HCT116 (cell line): Measurements from ENCODE around the gene UNC79. TPM values are rescaled to one million over a fixed set of nuclear protein-coding genes. Genes with fewer than 3 reads are reported as not detected.

Experiments
- ATAC-seq: fragments of 200-7000 bp; cut with Tn5 transposase; 2 replicates; pipeline ENCODE4 v1.9.1; 2020; ENCODE audit warnings: mild to moderate bottlenecking, moderate library complexity
- BruUV-seq: library from RNA; stranded (reverse); fragments of 400-500 nt; replicated peaks from 2 replicates; lab custom pipeline; 2021; lab: Mats Ljungman, UMichigan
- CTCF ChIA-PET: fragments of 300-600 bp; sonication (Branson Sonifier 250); formaldehyde crosslinking; loops from one replicate; lab custom pipeline; 2021; ENCODE audit warnings: antibody characterized with exemption; lab: Charles Lee
- POLR2A ChIA-PET: fragments of 300-600, 350-600 bp; sonication (Branson Sonifier 250); formaldehyde crosslinking; loops from one replicate; lab custom pipeline; 2021; ENCODE audit warnings: antibody characterized with exemption; lab: Charles Lee
- RAD21 ChIA-PET, 2 experiments: fragments of 300-600 bp; sonication (Branson Sonifier 250); formaldehyde crosslinking; loops; one replicate each; lab custom pipeline; 2023; ENCODE audit warnings: low total read pairs in 2 of 2; ENCODE audit not compliant: uncharacterized antibody in 2 of 2, unreplicated experiment in 2 of 2, low non-redundant PET in 1 of 2; lab: Charles Lee
- DNase-seq: peaks from one replicate; pipeline ENCODE4 v3.0.0-alpha.2; 2010; ENCODE audit warnings: low read depth, low spot score
- H2AFZ ChIP-seq: fragments of 200-600 bp; shearing (Covaris generic), sonication (generic); 2 replicates; pipeline ENCODE4 v1.6.1; 2017; ENCODE audit warnings: low read depth, mixed run types, mixed read lengths, antibody characterized with exemption, low read length; ENCODE audit not compliant: poor library complexity, severe bottlenecking
- H3K27ac ChIP-seq: 2 replicates; pipeline ENCODE4 v1.5.1; 2012; ENCODE audit warnings: low read depth, low read length
- H3K27me3 ChIP-seq: fragments of 200-600 bp; sonication (generic); 2 replicates; pipeline ENCODE4 v1.6.1; 2016; ENCODE audit warnings: mixed run types, low read length, mixed read lengths; ENCODE audit not compliant: insufficient read depth
- H3K36me3 ChIP-seq, 2 experiments: fragments of 200-500 bp in 1 of 2; fragments of 200-600 bp in 1 of 2; sonication (Bioruptor generic) in 1 of 2; sonication (generic) in 1 of 2; 2 replicates each; pipeline versions ENCODE4 v1.5.1 to v1.6.1; 2014 to 2016; ENCODE audit warnings: low read length in 2 of 2, inconsistent platforms in 1 of 2, mixed read lengths in 1 of 2, mixed run types in 1 of 2; ENCODE audit not compliant: insufficient read depth in 2 of 2, control insufficient read depth in 1 of 2
- H3K4me1 ChIP-seq, 2 experiments: fragments of 200-600 bp in 1 of 2; sonication (generic) in 1 of 2; 2 replicates each; pipeline versions ENCODE4 v1.5.1 to v1.6.1; 2012 to 2017; ENCODE audit warnings: low read length in 2 of 2, inconsistent platforms in 1 of 2, mild to moderate bottlenecking in 1 of 2, mixed read lengths in 1 of 2, mixed run types in 1 of 2, moderate library complexity in 1 of 2; ENCODE audit not compliant: insufficient read depth in 2 of 2, control insufficient read depth in 1 of 2
- H3K4me2 ChIP-seq: fragments of 200-600 bp; sonication (generic); 2 replicates; pipeline ENCODE4 v1.6.1; 2017; ENCODE audit warnings: mixed run types, low read length, mixed read lengths
- H3K4me3 ChIP-seq, 2 experiments: fragments of 200-600 bp in 1 of 2; sonication (generic) in 1 of 2; replicated peaks in 1 of 2; 2 replicates each; pipeline ENCODE4 v1.5.1; 2011 to 2016; ENCODE audit warnings: low read length in 2 of 2, control low read depth in 1 of 2, low read depth in 1 of 2, mild to moderate bottlenecking in 1 of 2, mixed read lengths in 1 of 2, mixed run types in 1 of 2
- H3K79me2 ChIP-seq: fragments of 200-600 bp; sonication (generic); 2 replicates; pipeline ENCODE4 v1.6.1; 2017; ENCODE audit warnings: mild to moderate bottlenecking, mixed run types, low read length, moderate library complexity, mixed read lengths; ENCODE audit not compliant: insufficient read depth
- H3K9ac ChIP-seq: fragments of 200-600 bp; sonication (generic); 2 replicates; pipeline ENCODE4 v1.6.1; 2016; ENCODE audit warnings: low read length, mixed read lengths
- H3K9me2 ChIP-seq: fragments of 200-600 bp; sonication (generic), shearing (Covaris generic); 2 replicates; pipeline ENCODE4 v1.6.1; 2017; ENCODE audit warnings: mixed run types, mild to moderate bottlenecking, moderate library complexity; ENCODE audit not compliant: insufficient read depth
- H3K9me3 ChIP-seq, 2 experiments: fragments of 200-500 bp in 1 of 2; fragments of 200-600 bp in 1 of 2; sonication (Bioruptor generic) in 1 of 2; sonication (generic) in 1 of 2; 2 replicates each; pipeline ENCODE4 v1.6.1; 2014 to 2017; ENCODE audit warnings: low read length in 2 of 2, mixed read lengths in 2 of 2, inconsistent platforms in 1 of 2, low read depth in 1 of 2, mild to moderate bottlenecking in 1 of 2, mixed run types in 1 of 2, moderate library complexity in 1 of 2; ENCODE audit not compliant: control insufficient read depth in 1 of 2, insufficient read depth in 1 of 2
- H4K20me1 ChIP-seq: fragments of 200-600 bp; sonication (generic), shearing (Covaris generic); 2 replicates; pipeline ENCODE4 v1.6.1; 2017; ENCODE audit warnings: mixed run types, mild to moderate bottlenecking, moderate library complexity; ENCODE audit not compliant: insufficient read depth
- CBX3 ChIP-seq: IDR thresholded peaks from 2 replicates; pipeline ENCODE4 v1.6.1; 2012; ENCODE audit warnings: low read depth
- CEBPB ChIP-seq: IDR thresholded peaks from 2 replicates; pipeline ENCODE4 v1.6.1; 2012; ENCODE audit warnings: low read depth
- CTCF ChIP-seq, 3 experiments: fragments of 200-600 bp in 1 of 3; sonication (generic) in 1 of 3; IDR thresholded peaks in 2 of 3; conservative IDR thresholded peaks in 1 of 3; 2 replicates each; pipeline ENCODE4 v1.5.1; 2012 to 2017; ENCODE audit warnings: low read depth in 2 of 3, low read length in 2 of 3, antibody characterized with exemption in 1 of 3, borderline replicate concordance in 1 of 3, control low read depth in 1 of 3, mild to moderate bottlenecking in 1 of 3, mixed read lengths in 1 of 3, mixed run types in 1 of 3, moderate library complexity in 1 of 3; ENCODE audit not compliant: insufficient read depth in 1 of 3
- EGR1 ChIP-seq: IDR thresholded peaks from 2 replicates; pipeline ENCODE4 v1.6.1; 2012; ENCODE audit warnings: low read depth
- EZH2 ChIP-seq: fragments of 200-600 bp; sonication (generic); IDR thresholded peaks from 2 replicates; pipeline ENCODE4 v1.6.1; 2017; ENCODE audit warnings: antibody characterized with exemption, mixed run types
- EZH2phosphoT487 ChIP-seq: fragments of 200-600 bp; IDR thresholded peaks from 2 replicates; pipeline ENCODE4 v1.6.1; 2018; ENCODE audit warnings: antibody characterized with exemption, borderline replicate concordance
- MAX ChIP-seq: IDR thresholded peaks from 2 replicates; pipeline ENCODE4 v1.6.1; 2012
- POLR2A ChIP-seq: IDR thresholded peaks from 2 replicates; pipeline ENCODE4 v1.7.0; 2011; ENCODE audit warnings: borderline replicate concordance; ENCODE audit not compliant: insufficient read depth, insufficient read length; ENCODE audit errors: extremely low read depth
- SP1 ChIP-seq: IDR thresholded peaks from 2 replicates; pipeline ENCODE4 v1.6.1; 2012; ENCODE audit warnings: low read depth
- TCF7L2 ChIP-seq: IDR thresholded peaks from 2 replicates; pipeline ENCODE4 v1.7.0; 2011; ENCODE audit warnings: borderline replicate concordance, inconsistent platforms; ENCODE audit not compliant: insufficient read depth, insufficient read length; ENCODE audit errors: extremely low read depth
- YY1 ChIP-seq: IDR thresholded peaks from 2 replicates; pipeline ENCODE4 v1.6.1; 2011; ENCODE audit warnings: low read length, low read depth, moderate library complexity, mild to moderate bottlenecking; ENCODE audit not compliant: insufficient replicate concordance; ENCODE audit errors: extremely low read depth
- ZFX ChIP-seq: fragments of 450-650 bp; IDR thresholded peaks from 2 replicates; pipeline ENCODE4 v1.6.1; 2017
- ZNF274 ChIP-seq: fragments of 200-500 bp; sonication (Bioruptor generic); IDR thresholded peaks from 2 replicates; pipeline ENCODE4 v1.6.1; 2014; ENCODE audit warnings: mild to moderate bottlenecking, low read depth, low read length, inconsistent platforms
- intact Hi-C: fragments of 100-400 bp; cut with micrococcal nuclease; formaldehyde crosslinking; loops from 2 replicates; pipeline ENCODE4 v1.10.0; 2022
- total RNA-seq: library from RNA; stranded (reverse); gene quantifications from one replicate; pipeline ENCODE4 v1.2.1, GENCODE V29; 2021; ENCODE audit not compliant: unreplicated experiment
- TF ChIP-seq, protein P1 (sequence below): IDR thresholded peaks from 2 replicates; pipeline ENCODE4 v1.6.1; 2012
- TF ChIP-seq, protein P2 (sequence below): IDR thresholded peaks from 2 replicates; pipeline ENCODE4 v1.6.1; 2012; ENCODE audit warnings: low read depth

The UNC79 gene
- total RNA-seq, 1 experiment from 2014 or later = 0.10 TPM

DNA sequence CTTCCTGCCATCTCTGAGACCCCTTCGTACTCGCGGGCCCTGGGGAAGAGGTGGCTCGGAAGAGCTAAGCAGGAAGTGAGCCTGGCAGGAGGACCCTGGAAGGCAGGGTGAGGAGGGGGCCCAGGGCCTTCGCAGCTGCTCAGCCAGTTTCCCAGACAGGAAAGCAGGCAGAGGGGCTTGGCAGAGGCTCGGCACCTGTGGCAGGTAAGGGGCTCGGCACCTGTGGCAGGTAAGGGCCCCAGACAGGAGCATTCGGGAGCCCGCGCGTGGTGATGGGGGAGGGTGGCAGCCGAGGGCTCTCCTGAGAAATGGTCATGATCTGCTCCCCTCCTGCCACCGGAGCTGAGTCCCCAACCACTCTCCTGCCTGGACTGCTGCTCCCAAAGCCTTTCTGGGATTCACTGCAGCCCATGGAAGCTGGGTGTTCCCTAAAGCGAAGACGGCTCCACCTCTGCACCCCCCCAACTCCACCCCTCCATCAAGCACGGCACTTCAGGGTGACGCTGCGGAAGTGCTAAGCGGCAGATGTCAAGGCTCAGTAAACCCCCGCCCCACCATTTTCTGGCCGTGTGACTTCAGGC is 294.4 kb downstream of the UNC79 start:
- no peak for ATAC-seq
- POLR2A ChIA-PET = no interaction called here
- Histone ChIP-seq H3K9me3 (no peaks in the 10 kb centered on the region), H3K4me3 (no peak overlapping the region), H2AFZ (no peak overlapping the region), H3K27me3 (no peaks in the 10 kb centered on the region)
- TF ChIP-seq EGR1 (no peak), MAX (no peak), EZH2phosphoT487 (no peak), YY1 (no peak)
- TF ChIP-seq, all 23 proteins: peak for 0
- RAD21 ChIA-PET = interaction anchor here in 1 of 2 experiments (0.6 kb wide), 1 partner anchor 179 kb away, joined by 3 read pairs; no protein-coding TSS in a partner anchor
- DNase-seq = no peak
- no peaks in the 10 kb centered on the region for H4K20me1 ChIP-seq
- CTCF ChIA-PET = no interaction called here
- BruUV-seq = no TSS peak
- no peak overlapping the region for H3K27ac ChIP-seq
- no peak overlapping the region for H3K9ac ChIP-seq
- no peaks in the 10 kb centered on the region for H3K79me2 ChIP-seq
- no peaks in the 10 kb centered on the region for H3K36me3 ChIP-seq
- intact Hi-C loops = no loop called here
- H3K4me1 ChIP-seq = peaks cover 2 to 10% of the 10 kb centered on the region in 2 experiments; a peak in 3 of 4 replicates
- H3K9me2 ChIP-seq = no peaks in the 10 kb centered on the region
- no peak overlapping the region for H3K4me2 ChIP-seq

DNA sequence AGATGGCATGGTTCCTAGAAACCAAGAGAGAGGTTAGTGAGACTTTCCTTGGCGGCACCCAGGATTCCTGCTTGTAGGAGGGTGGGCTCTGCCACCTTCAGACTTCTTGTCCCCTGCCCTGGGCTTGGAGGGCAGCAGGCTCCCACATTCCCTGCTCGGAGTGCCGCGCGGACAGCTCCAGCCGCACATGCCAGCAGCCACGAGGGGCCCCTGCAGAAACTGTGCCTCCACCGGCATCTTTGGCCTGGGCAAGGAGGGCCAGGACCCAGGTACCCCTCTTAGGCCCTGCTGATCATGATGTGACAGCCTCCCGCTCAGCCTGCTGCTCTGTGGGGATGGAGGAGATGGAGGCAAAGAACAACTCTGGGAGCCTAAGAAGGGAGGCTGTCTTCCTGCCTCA is 295.3 kb downstream of the UNC79 start:
- DNase-seq (no peak), ATAC-seq (no peak)
- no peak overlapping the region for H3K9ac ChIP-seq
- no peaks in the 10 kb centered on the region for H3K79me2 ChIP-seq
- no peaks in the 10 kb centered on the region for H3K9me3 ChIP-seq
- no TSS peak for BruUV-seq
- H3K27me3 ChIP-seq = no peaks in the 10 kb centered on the region
- H3K4me3 ChIP-seq = no peak overlapping the region
- H4K20me1 ChIP-seq = no peaks in the 10 kb centered on the region
- H3K27ac ChIP-seq = no peak overlapping the region
- no peaks in the 10 kb centered on the region for H3K9me2 ChIP-seq
- peaks cover 4 to 17% of the 10 kb centered on the region in 2 experiments for H3K4me1 ChIP-seq
- H3K4me2 ChIP-seq = no peak overlapping the region
- CTCF ChIA-PET = no interaction called here
- intact Hi-C loops = no loop called here
- no peaks in the 10 kb centered on the region for H3K36me3 ChIP-seq
- RAD21 ChIA-PET = no interaction called here
- POLR2A ChIA-PET = no interaction called here
- no peak overlapping the region for H2AFZ ChIP-seq
- TF ChIP-seq TCF7L2 (no peak), CBX3 (no peak), EZH2 (no peak), CTCF (IDR thresholded peaks at IDR 0.05 in 2 of 3, conservative IDR thresholded peaks at IDR 0.05 in 1 of 3; ENCODE audit: borderline replicate concordance in 1 of 3, insufficient read depth in 1 of 3, low read depth in 2 of 3, low read length in 2 of 3) (no peak), POLR2A (no peak), CEBPB (no peak), ZFX (no peak), ZNF274 (no peak), SP1 (no peak), MAX (no peak)
- TF ChIP-seq, protein P1, sequence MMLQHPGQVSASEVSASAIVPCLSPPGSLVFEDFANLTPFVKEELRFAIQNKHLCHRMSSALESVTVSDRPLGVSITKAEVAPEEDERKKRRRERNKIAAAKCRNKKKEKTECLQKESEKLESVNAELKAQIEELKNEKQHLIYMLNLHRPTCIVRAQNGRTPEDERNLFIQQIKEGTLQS = no peak
- TF ChIP-seq, protein P2, sequence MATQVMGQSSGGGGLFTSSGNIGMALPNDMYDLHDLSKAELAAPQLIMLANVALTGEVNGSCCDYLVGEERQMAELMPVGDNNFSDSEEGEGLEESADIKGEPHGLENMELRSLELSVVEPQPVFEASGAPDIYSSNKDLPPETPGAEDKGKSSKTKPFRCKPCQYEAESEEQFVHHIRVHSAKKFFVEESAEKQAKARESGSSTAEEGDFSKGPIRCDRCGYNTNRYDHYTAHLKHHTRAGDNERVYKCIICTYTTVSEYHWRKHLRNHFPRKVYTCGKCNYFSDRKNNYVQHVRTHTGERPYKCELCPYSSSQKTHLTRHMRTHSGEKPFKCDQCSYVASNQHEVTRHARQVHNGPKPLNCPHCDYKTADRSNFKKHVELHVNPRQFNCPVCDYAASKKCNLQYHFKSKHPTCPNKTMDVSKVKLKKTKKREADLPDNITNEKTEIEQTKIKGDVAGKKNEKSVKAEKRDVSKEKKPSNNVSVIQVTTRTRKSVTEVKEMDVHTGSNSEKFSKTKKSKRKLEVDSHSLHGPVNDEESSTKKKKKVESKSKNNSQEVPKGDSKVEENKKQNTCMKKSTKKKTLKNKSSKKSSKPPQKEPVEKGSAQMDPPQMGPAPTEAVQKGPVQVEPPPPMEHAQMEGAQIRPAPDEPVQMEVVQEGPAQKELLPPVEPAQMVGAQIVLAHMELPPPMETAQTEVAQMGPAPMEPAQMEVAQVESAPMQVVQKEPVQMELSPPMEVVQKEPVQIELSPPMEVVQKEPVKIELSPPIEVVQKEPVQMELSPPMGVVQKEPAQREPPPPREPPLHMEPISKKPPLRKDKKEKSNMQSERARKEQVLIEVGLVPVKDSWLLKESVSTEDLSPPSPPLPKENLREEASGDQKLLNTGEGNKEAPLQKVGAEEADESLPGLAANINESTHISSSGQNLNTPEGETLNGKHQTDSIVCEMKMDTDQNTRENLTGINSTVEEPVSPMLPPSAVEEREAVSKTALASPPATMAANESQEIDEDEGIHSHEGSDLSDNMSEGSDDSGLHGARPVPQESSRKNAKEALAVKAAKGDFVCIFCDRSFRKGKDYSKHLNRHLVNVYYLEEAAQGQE = no peak
